GM12878 (cell line): ENCODE results near the gene ADCY7. TPM values are rescaled to one million over a fixed set of nuclear protein-coding genes. Genes with fewer than 3 reads are reported as not detected.

Experiments used
- ATAC-seq: fragments of 200-7000 bp; cut with Tn5 transposase; 3 replicates; pipeline ENCODE4 v1.9.1; 2020; ENCODE audit warnings: mild to moderate bottlenecking, moderate library complexity
- BruUV-seq: library from RNA; stranded (reverse); fragments of 400-500 nt; replicated peaks from 2 replicates; lab custom pipeline; 2021; lab: Mats Ljungman, UMichigan
- CTCF ChIA-PET: fragments of 300-600 bp; sonication (Branson Sonifier 250); formaldehyde crosslinking; extraction: SDS; loops from one replicate; lab custom pipeline; 2021; ENCODE audit warnings: inconsistent platforms; lab: Yijun Ruan, JAX
- POLR2A ChIA-PET: fragments of 350-600 bp; formaldehyde crosslinking; extraction: SDS; loops from one replicate; lab custom pipeline; 2021; ENCODE audit warnings: inconsistent platforms; lab: Charles Lee
- RAD21 ChIA-PET: fragments of 300-600 bp; sonication (Branson Sonifier 250); formaldehyde crosslinking; loops from one replicate; lab custom pipeline; 2023; ENCODE audit warnings: antibody characterized with exemption; ENCODE audit not compliant: unreplicated experiment; lab: Charles Lee
- SMC1A ChIA-PET: fragments of 300-600 bp; sonication (Branson Sonifier 250); formaldehyde crosslinking; loops from one replicate; lab custom pipeline; 2023; ENCODE audit not compliant: unreplicated experiment, uncharacterized antibody; lab: Charles Lee
- DNase-seq: peaks from one replicate; pipeline ENCODE4 v3.0.0-alpha.2; 2011; ENCODE audit warnings: low read depth, low spot score
- FAIRE-seq: peaks from 3 replicates; lab custom pipeline; 2011; peaks lifted over from hg19 to GRCh38; lab: Jason Lieb, UNC
- H2AFZ ChIP-seq: 2 replicates; pipeline ENCODE4 v1.6.0; 2011; ENCODE audit warnings: low read depth, low read length, control low read depth; ENCODE audit not compliant: control insufficient read depth
- H3K27ac ChIP-seq: 2 replicates; pipeline ENCODE4 v1.5.1; 2011; ENCODE audit warnings: control low read depth; ENCODE audit not compliant: control insufficient read depth, insufficient read depth
- H3K27me3 ChIP-seq, 2 experiments: replicated peaks in 1 of 2; 2 replicates each; pipeline versions ENCODE4 v1.6.0 to v1.6.1; 2011; ENCODE audit warnings: low read length in 1 of 2; ENCODE audit not compliant: control insufficient read depth in 2 of 2, insufficient read depth in 2 of 2
- H3K36me3 ChIP-seq, 2 experiments: 2 replicates each; pipeline ENCODE4 v1.5.1; 2011; ENCODE audit warnings: low read length in 1 of 2; ENCODE audit not compliant: control insufficient read depth in 2 of 2, insufficient read depth in 2 of 2
- H3K4me1 ChIP-seq: 2 replicates; pipeline ENCODE4 v1.6.1; 2011; ENCODE audit warnings: mild to moderate bottlenecking, low read length, moderate library complexity, mixed read lengths; ENCODE audit not compliant: control insufficient read depth, insufficient read depth
- H3K4me2 ChIP-seq: 2 replicates; pipeline ENCODE4 v1.6.0; 2011; ENCODE audit warnings: control low read depth; ENCODE audit not compliant: control insufficient read depth, insufficient read depth
- H3K4me3 ChIP-seq: fragments of 200-600 bp; sonication (generic); 2 replicates; pipeline ENCODE4 v1.5.1; 2016
- H3K79me2 ChIP-seq: 2 replicates; pipeline ENCODE4 v1.6.0; 2011; ENCODE audit warnings: low read length; ENCODE audit not compliant: control insufficient read depth, insufficient read depth
- H3K9ac ChIP-seq: 2 replicates; pipeline ENCODE4 v1.8.0; 2011; ENCODE audit warnings: low read length, control low read depth, mixed read lengths; ENCODE audit not compliant: control insufficient read depth, insufficient read depth
- H3K9me3 ChIP-seq: replicated peaks from 3 replicates; pipeline ENCODE4 v1.5.1; 2011; ENCODE audit warnings: mild to moderate bottlenecking, low read length; ENCODE audit not compliant: control insufficient read depth, insufficient read depth
- H4K20me1 ChIP-seq: 2 replicates; pipeline ENCODE4 v1.6.0; 2011; ENCODE audit not compliant: control insufficient read depth, insufficient read depth
- HDAC2 ChIP-seq: fragments of 200-600 bp; sonication (generic); IDR thresholded peaks from 2 replicates; pipeline ENCODE4 v1.6.1; 2017
- NFXL1 ChIP-seq: fragments of 450-650 bp; IDR thresholded peaks from 2 replicates; pipeline ENCODE4 v1.6.1; 2017; ENCODE audit warnings: antibody characterized with exemption, mild to moderate bottlenecking, borderline replicate concordance
- POLR2A ChIP-seq: IDR thresholded peaks from 2 replicates; pipeline ENCODE4 v1.6.1; 2011; ENCODE audit warnings: low read depth, mild to moderate bottlenecking, low read length
- RFX5 ChIP-seq: IDR thresholded peaks from 2 replicates; pipeline ENCODE4 v1.6.1; 2011; ENCODE audit warnings: low read depth, low read length, improper control_type of control experiment
- TCF12 ChIP-seq: IDR thresholded peaks from 2 replicates; pipeline ENCODE4 v1.6.1; 2011; ENCODE audit warnings: low read depth, mild to moderate bottlenecking, low read length
- USF1 ChIP-seq: IDR thresholded peaks from 2 replicates; pipeline ENCODE4 v1.6.1; 2011; ENCODE audit warnings: borderline replicate concordance, low read depth, mild to moderate bottlenecking, moderate library complexity, mixed read lengths, low read length; ENCODE audit not compliant: insufficient read depth; ENCODE audit errors: extremely low read length
- USF2 ChIP-seq: IDR thresholded peaks from 2 replicates; pipeline ENCODE4 v1.6.1; 2011; ENCODE audit warnings: low read depth, low read length, improper control_type of control experiment, borderline replicate concordance
- ZBTB4 ChIP-seq: fragments of 450-650 bp; formaldehyde crosslinking; IDR thresholded peaks from 2 replicates; pipeline ENCODE4 v1.4.0; 2022; ENCODE audit warnings: mild to moderate bottlenecking, moderate library complexity
- ZBTB40 ChIP-seq: fragments of 450-650 bp; IDR thresholded peaks from 2 replicates; pipeline ENCODE4 v1.6.1; 2016; ENCODE audit warnings: mild to moderate bottlenecking, moderate library complexity, borderline replicate concordance
- WGBS: methylation state at CpG from one replicate; pipeline ENCODE4 v1.1.6; 2016; ENCODE audit warnings: low lambda C conversion rate; ENCODE audit not compliant: insufficient replicate concordance, insufficient coverage; ENCODE audit errors: missing lambda C conversion rate; 5-methylcytosine and 5-hydroxymethylcytosine counted together
- in situ Hi-C: fragments of 300-500 bp; cut with MboI; formaldehyde crosslinking; loops from 9 replicates; pipeline ENCODE4 v1.14.3; 2018; ENCODE audit warnings: mixed read lengths
- intact Hi-C: fragments of 100-400 bp; cut with micrococcal nuclease; formaldehyde crosslinking; loops from one replicate; pipeline ENCODE4 v1.14.2; 2022; ENCODE audit not compliant: unreplicated experiment
- polyA plus RNA-seq, 11 experiments: library from polyadenylated mRNA; depleted of rRNA in 4 of 11; unstranded in 6 of 11; stranded (reverse) in 5 of 11; fragments of >200 nt; fragmentation: Nextera tagmentation in 4 of 11; fragmentation: Illumina TruSeq in 1 of 11; extraction: Ambion mirVana in 4 of 11; extraction: Trizol in 1 of 11; gene quantifications; 1 replicate in 1 of 11; 2 replicates in 10 of 11; pipeline versions ENCODE4 v1.2.1 to v1.2.3, GENCODE V29; 2011 to 2016; ENCODE audit warnings: inconsistent platforms in 2 of 11, missing spikeins in 2 of 11, low read depth in 1 of 11
- total RNA-seq, 4 experiments: library from RNA; depleted of rRNA in 3 of 4; stranded (reverse); fragments of >200 nt in 3 of 4; fragmentation: Illumina TruSeq in 1 of 4; extraction: Trizol in 1 of 4; gene quantifications; 2 replicates each; pipeline versions ENCODE4 v1.2.1 to v1.2.3, GENCODE V29; 2013 to 2021

Gene ADCY7
- total and polyA plus RNA-seq, 10 of the 15 experiments (the other 5 are each of a cell fraction or from before 2014, with no cell fraction given), result 1.2 to 87.9 (median 24.4) TPM

- TF ChIP-seq ZBTB4 (CRISPR knock-in tag) (no peak), NFXL1 (no peak), TCF12 (no peak)
Observed at GRCh38 chr16:50228364-50228868, 37.9 kb upstream of the ADCY7 start (continued).

DNA sequence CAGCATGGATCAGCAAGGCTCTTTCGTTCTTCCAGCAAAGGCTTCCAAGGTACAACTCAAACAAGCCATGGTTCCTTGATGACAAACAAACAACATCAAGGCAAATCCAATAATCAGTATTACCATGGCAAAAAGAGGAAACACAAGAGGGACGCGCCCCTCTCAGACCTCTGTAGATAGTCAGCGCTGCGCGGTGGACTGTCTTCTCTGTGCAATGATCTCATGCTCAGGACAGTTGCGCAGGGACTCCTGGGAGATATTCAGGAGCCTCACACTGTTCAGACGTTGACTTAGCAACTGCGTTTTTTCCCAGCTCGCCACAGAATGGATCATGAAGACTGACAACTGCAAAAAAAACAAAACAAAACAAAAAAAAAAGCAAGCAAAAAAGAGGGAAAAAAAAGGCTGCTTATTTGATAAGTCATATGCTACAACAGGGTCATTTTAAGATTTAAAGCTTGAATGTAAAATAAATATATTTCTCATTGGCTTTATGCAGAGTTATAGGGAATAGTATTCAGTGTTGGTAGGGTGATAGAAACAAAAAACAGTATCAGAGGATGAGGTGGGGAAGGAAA is 37.1 kb upstream of the ADCY7 start:
- in situ Hi-C loops, result no loop called here
- Histone ChIP-seq H3K27ac (no peak overlapping the region), H3K36me3 (peaks cover 5 to 11% of the 10 kb centered on the region in 2 experiments), H3K9ac (no peak overlapping the region), H2AFZ (no peak overlapping the region), H3K4me2 (no peak overlapping the region), H3K4me1 (no peaks in the 10 kb centered on the region), H3K9me3 (no peaks in the 10 kb centered on the region), H3K27me3 (no peaks in the 10 kb centered on the region), H3K79me2 (no peaks in the 10 kb centered on the region), H3K4me3 (no peak overlapping the region), H4K20me1 (no peaks in the 10 kb centered on the region)
- ChIA-PET CTCF (interaction anchor here (0.9 to 1.5 kb wide), 3 partner anchors 18 to 577 kb away, joined by 5 to 6 read pairs (median 5); no protein-coding TSS in a partner anchor), POLR2A (no interaction called here), RAD21 (no interaction called here), SMC1A (interaction anchor here (1.0 to 1.5 kb wide), 3 partner anchors 23 to 125 kb away, joined by 3 to 4 read pairs (median 4); no protein-coding TSS in a partner anchor)
- 97% methylated on average over 10 of the region's 10 CpGs for WGBS
- no peak for ATAC-seq
- no peak for FAIRE-seq
- intact Hi-C loops, result no loop called here
- no peak for DNase-seq
- BruUV-seq, result no TSS peak
- TF ChIP-seq USF2, result no peak
- no peak for TF ChIP-seq RFX5
- TF ChIP-seq USF1, result no peak
- TF ChIP-seq POLR2A, result no peak
- no peak for TF ChIP-seq HDAC2
- no peak for TF ChIP-seq ZBTB40
